Esophagus muscularis mucosa (tissue), 4 donors: ENCODE results near the gene KCND3. TPM values are rescaled to one million over a fixed set of nuclear protein-coding genes. Genes with fewer than 3 reads are reported as not detected.

Source experiments
- DNase-seq: peaks from one replicate; pipeline ENCODE4 v3.0.0-alpha.2; 2017; ENCODE audit errors: extremely low spot score
- H3K27ac ChIP-seq, 4 donors: fragments of 200-600 bp; sonication (generic); replicated peaks in 1 of 4; 1 replicate in 3 of 4; 2 replicates in 1 of 4; pipeline ENCODE4 v1.5.1; 2016 to 2019; ENCODE audit warnings: mild to moderate bottlenecking in 1 of 4
- H3K27me3 ChIP-seq, 4 donors: fragments of 200-600 bp; sonication (generic); one replicate each; pipeline versions ENCODE4 v1.5.1 to v1.6.0; 2016 to 2019
- H3K36me3 ChIP-seq, 4 donors: fragments of 200-600 bp; sonication (generic); one replicate each; pipeline ENCODE4 v1.5.1; 2016 to 2019
- H3K4me1 ChIP-seq, 4 donors: fragments of 200-600 bp; sonication (generic); one replicate each; pipeline ENCODE4 v1.5.1; 2016 to 2019
- H3K4me3 ChIP-seq, 4 donors: fragments of 200-600 bp; sonication (generic); 1 replicate in 2 of 4; 2 replicates in 2 of 4; pipeline ENCODE4 v1.5.1; 2016 to 2019; ENCODE audit warnings: mild to moderate bottlenecking in 4 of 4, moderate library complexity in 1 of 4
- H3K9me3 ChIP-seq, 4 donors: fragments of 200-600 bp; sonication (generic); 1 replicate in 3 of 4; 2 replicates in 1 of 4; pipeline ENCODE4 v1.5.1; 2016 to 2019
- EP300 ChIP-seq: sonication (generic); formaldehyde crosslinking; IDR thresholded peaks from one replicate; pipeline ENCODE4 v1.6.1; 2017; ENCODE audit warnings: antibody characterized with exemption
- POLR2A ChIP-seq: fragments of 450-650 bp; IDR thresholded peaks from one replicate; pipeline ENCODE4 v1.6.1; 2017; ENCODE audit warnings: antibody characterized with exemption, moderate library complexity, mild to moderate bottlenecking, low read depth
- WGBS: methylation state at CpG from one replicate; pipeline ENCODE4 v1.1.5; 2018; 5-methylcytosine and 5-hydroxymethylcytosine counted together
- intact Hi-C: fragments of 100-400 bp; cut with DNase I; formaldehyde crosslinking; loops from one replicate; pipeline ENCODE4 v1.15.1; 2023
- small RNA-seq, 3 donors: library from RNA; depleted of rRNA; stranded (forward); fragments of <200 nt; gene quantifications; one replicate each; pipeline ENCODE3, GENCODE V24; 2016
- total RNA-seq, 4 donors: library from RNA; depleted of rRNA; stranded (reverse); fragments of >200 nt; gene quantifications; one replicate each; pipeline versions ENCODE4 v1.1.0 to v1.2.1, GENCODE V29; 2016
- TF ChIP-seq, protein P1 (sequence below), 3 experiments: fragments of 200-600 bp in 2 of 3; fragments of 450-650 bp in 1 of 3; sonication (generic) in 2 of 3; IDR thresholded peaks; one replicate each; pipeline ENCODE4 v1.5.1; 2017 to 2019; ENCODE audit warnings: antibody characterized with exemption in 3 of 3, mild to moderate bottlenecking in 2 of 3, moderate library complexity in 1 of 3

Gene KCND3
- total RNA-seq, 4 donors from 2014 or later = 25.7 to 57.6 (median 47.5) TPM

DNA sequence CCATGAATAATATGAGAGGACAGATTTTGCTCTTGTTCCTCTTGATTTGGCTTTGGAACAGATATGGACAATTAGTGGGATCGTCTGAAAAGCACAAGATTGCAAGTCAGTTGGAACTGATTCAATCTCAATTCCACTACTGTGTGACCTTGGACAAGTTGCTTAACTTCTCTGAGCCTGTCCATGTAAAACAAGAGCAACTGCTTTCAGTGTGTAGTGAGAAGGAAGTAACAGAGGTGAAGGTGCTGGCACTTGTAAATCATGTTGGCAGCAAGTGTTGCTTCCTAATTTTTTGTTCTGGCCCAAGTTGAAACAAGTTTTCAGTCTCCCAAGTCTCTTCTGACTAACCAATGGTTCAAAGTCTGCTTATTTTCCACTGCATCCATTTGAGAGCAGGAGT lies 265.6 kb downstream of the KCND3 start:
- intact Hi-C loops = no loop called here
- no peak overlapping the region for H3K27ac ChIP-seq
- H3K4me1 ChIP-seq = peaks cover 56 to 60% (median 59%) of the 10 kb centered on the region in 4 donors

DNA sequence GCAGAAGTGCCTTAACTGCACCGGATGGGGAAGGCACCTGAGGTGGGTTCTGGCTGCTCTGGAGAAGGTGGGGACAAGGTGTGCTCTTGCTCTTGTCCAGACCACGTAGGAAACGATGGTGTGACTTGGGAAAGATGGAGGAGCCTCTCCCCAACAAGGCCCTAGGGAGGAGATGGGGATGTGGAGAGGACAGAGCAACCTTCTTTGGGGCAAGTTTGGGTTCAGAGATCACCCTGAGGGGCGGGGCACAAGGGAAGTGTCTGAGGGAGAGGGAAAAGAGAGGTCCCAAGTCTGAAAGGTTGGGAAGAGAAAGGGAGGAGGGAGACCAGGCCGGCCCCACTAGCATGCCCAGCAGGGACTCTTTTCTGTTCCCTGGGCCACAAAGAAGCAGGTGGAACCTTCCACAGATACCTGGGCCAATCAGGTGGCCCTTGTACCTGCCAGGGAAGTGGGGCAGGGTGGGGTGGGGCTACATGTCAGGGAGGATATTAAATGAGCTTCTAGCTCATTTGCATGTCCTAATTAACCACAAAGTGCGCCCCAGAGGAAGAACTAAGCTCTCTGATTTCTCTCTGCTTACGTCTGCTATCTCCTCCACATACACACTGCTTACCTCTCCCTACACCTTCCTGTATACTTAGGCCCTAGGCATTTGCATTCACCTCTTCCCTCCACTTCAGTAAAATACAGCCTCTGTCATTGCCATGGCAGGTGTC lies 266.2 kb downstream of the KCND3 start:
- peaks cover 4 to 21% (median 15%) of the 10 kb centered on the region in 4 donors for H3K36me3 ChIP-seq
- DNase-seq = no peak
- WGBS = 89% methylated on average over 7 of the region's 7 CpGs
- H3K27me3 ChIP-seq = no peaks in the 10 kb centered on the region
- TF ChIP-seq, protein P1, sequence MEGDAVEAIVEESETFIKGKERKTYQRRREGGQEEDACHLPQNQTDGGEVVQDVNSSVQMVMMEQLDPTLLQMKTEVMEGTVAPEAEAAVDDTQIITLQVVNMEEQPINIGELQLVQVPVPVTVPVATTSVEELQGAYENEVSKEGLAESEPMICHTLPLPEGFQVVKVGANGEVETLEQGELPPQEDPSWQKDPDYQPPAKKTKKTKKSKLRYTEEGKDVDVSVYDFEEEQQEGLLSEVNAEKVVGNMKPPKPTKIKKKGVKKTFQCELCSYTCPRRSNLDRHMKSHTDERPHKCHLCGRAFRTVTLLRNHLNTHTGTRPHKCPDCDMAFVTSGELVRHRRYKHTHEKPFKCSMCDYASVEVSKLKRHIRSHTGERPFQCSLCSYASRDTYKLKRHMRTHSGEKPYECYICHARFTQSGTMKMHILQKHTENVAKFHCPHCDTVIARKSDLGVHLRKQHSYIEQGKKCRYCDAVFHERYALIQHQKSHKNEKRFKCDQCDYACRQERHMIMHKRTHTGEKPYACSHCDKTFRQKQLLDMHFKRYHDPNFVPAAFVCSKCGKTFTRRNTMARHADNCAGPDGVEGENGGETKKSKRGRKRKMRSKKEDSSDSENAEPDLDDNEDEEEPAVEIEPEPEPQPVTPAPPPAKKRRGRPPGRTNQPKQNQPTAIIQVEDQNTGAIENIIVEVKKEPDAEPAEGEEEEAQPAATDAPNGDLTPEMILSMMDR (IDR thresholded peaks at IDR 0.05) = no peak
- no peak for TF ChIP-seq POLR2A
- H3K4me3 ChIP-seq = no peak overlapping the region
- peaks cover 56 to 60% (median 58%) of the 10 kb centered on the region in 4 donors for H3K4me1 ChIP-seq
- intact Hi-C loops = no loop called here
- H3K9me3 ChIP-seq = no peaks in the 10 kb centered on the region
- no peak overlapping the region for H3K27ac ChIP-seq

More for the DNA sequence above, 265.6 kb downstream of the KCND3 start:
- no peak for DNase-seq
- H3K9me3 ChIP-seq = no peaks in the 10 kb centered on the region
- H3K4me3 ChIP-seq = no peak overlapping the region
- no peaks in the 10 kb centered on the region for H3K27me3 ChIP-seq
- H3K36me3 ChIP-seq = peaks cover 4 to 21% (median 15%) of the 10 kb centered on the region in 4 donors
- no peak for TF ChIP-seq EP300
- WGBS = 56% methylated on average over 1 of the region's 1 CpG

DNA sequence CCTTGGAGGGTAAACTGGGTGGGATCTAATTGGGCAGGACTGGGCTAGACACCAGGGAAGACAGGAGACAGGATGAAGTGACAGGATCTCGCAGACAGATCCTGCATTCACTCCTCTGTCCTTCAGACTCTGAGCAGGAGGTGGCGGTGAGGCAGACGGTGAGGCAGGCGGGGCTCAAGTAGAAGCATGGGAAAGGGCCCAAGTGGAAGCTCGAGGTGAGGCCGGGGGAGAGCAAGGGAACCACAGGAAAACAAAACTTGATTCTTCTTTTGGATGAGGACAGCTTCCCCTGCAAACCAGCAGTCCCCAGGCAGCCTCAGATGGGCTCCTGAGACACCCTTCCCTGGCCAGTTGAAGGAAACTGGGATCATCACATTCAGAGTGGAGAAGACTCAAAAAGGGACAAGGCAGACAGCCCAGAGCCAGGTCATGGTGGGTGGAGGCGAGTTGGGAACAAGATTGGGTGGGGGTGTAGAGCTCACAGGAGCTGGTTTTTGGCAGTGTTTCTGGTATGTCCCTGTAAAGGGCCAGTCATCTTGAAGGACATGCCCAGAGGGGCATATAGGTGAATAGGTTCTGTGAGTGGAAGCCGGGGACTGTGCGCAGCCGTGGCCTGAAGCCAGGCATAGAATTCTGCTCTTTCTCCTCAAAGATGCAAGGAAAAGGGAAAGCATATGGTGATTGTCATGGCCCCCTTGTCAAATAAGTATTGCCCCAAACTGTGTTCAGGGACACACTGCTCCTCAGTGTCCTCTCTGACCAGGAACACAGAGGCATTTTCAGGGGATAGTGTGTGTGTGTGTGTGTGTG lies 268.3 kb downstream of the KCND3 start:
- no peaks in the 10 kb centered on the region for H3K9me3 ChIP-seq
- H3K4me3 ChIP-seq = no peak overlapping the region
- intact Hi-C loops = no loop called here
- no peak for DNase-seq
- peak overlapping the region; percentile 26 to 52 (median 38) for H3K27ac ChIP-seq
- WGBS = 52% methylated on average over 10 of the region's 10 CpGs
- H3K36me3 ChIP-seq = peaks cover 0 to 15% (median 10%) of the 10 kb centered on the region in 4 donors
- H3K4me1 ChIP-seq = peaks cover 54 to 59% (median 57%) of the 10 kb centered on the region in 4 donors
- TF ChIP-seq, protein P1 (IDR thresholded peaks at IDR 0.05) = no peak
- H3K27me3 ChIP-seq = no peaks in the 10 kb centered on the region

Small RNA genes within 50 kb of the gene (small RNA-seq; reads per million reads assigned to genes)
- 0 to 0.58 (median 0.17) reads per million in 3 donors for gene INKA2

Other genes with a start within 250 kb of the KCND3 start
- gene DDX20, start 233.8 kb downstream of the KCND3 start, total RNA-seq = 10 to 100 TPM in 3 of 4 donors, 1 to 10 TPM in 1; 9.5 to 19.9 (median 13.1) TPM